BLaER1 treated with 17β-estradiol and CSF1 and Interleukin-3, amounts not matched to agents 10 nM and 100 nM (cell line): ENCODE measurements around the gene LCORL.

Source experiments
- H3K27ac ChIP-seq, 11 experiments: shearing (Covaris generic); formaldehyde crosslinking; 2 replicates each; pipeline ENCODE4 v1.8.1; 2022
- H3K27me3 ChIP-seq, 11 experiments: shearing (Covaris generic); formaldehyde crosslinking; 2 replicates each; pipeline ENCODE4 v1.8.1; 2022
- H3K36me3 ChIP-seq, 11 experiments: shearing (Covaris generic); formaldehyde crosslinking; 2 replicates each; pipeline ENCODE4 v1.8.1; 2022
- H3K4me1 ChIP-seq, 10 experiments: shearing (Covaris generic); formaldehyde crosslinking; 2 replicates each; pipeline ENCODE4 v1.8.1; 2022
- H3K4me2 ChIP-seq, 11 experiments: shearing (Covaris generic); formaldehyde crosslinking; 2 replicates each; pipeline ENCODE4 v1.8.1; 2022
- H3K4me3 ChIP-seq, 10 experiments: shearing (Covaris generic); formaldehyde crosslinking; 2 replicates each; pipeline ENCODE4 v1.8.1; 2022
- H3K9ac ChIP-seq, 11 experiments: shearing (Covaris generic); formaldehyde crosslinking; 2 replicates each; pipeline ENCODE4 v1.8.1; 2022
- H3K9me3 ChIP-seq, 11 experiments: shearing (Covaris generic); formaldehyde crosslinking; replicated peaks in 1 of 11; 2 replicates each; pipeline ENCODE4 v1.8.1; 2022
- H4K20me1 ChIP-seq, 11 experiments: shearing (Covaris generic); formaldehyde crosslinking; 2 replicates each; pipeline ENCODE4 v1.8.1; 2022
- Cebpa-rat ChIP-seq, 11 experiments: shearing (Covaris generic); IDR thresholded peaks; 2 replicates each; pipeline ENCODE4 v1.8.1; 2022

The LCORL gene

GRCh38 chr4:17895481-17895880 is 126.1 kb downstream of the LCORL start:
- peaks cover 6 to 53% (median 31%) of the 10 kb centered on the region in 11 experiments; a peak in 14 of 22 replicates for H3K36me3 ChIP-seq

GRCh38 chr4:17894421-17894820 is 127.1 kb downstream of the LCORL start:
- no peaks in the 10 kb centered on the region for H3K4me1 ChIP-seq
- H3K27me3 ChIP-seq = no peaks in the 10 kb centered on the region
- no peak overlapping the region for H3K4me3 ChIP-seq
- H3K4me2 ChIP-seq = no peak overlapping the region
- H3K9me3 ChIP-seq = no peaks in the 10 kb centered on the region
- H3K9ac ChIP-seq = no peak overlapping the region
- no peak for TF ChIP-seq Cebpa-rat (IDR thresholded peaks at IDR 0.05)
- H3K27ac ChIP-seq = no peak overlapping the region
- H4K20me1 ChIP-seq = no peaks in the 10 kb centered on the region
- peaks cover 6 to 42% (median 27%) of the 10 kb centered on the region in 11 experiments; a peak in 14 of 22 replicates for H3K36me3 ChIP-seq

More at GRCh38 chr4:17895481-17895880, 126.1 kb downstream of the LCORL start:
- no peaks in the 10 kb centered on the region for H3K4me1 ChIP-seq
- H3K4me2 ChIP-seq = no peak overlapping the region
- no peaks in the 10 kb centered on the region for H3K27me3 ChIP-seq
- H3K27ac ChIP-seq = no peak overlapping the region
- no peak overlapping the region for H3K9ac ChIP-seq
- no peak overlapping the region for H3K4me3 ChIP-seq
- no peaks in the 10 kb centered on the region for H4K20me1 ChIP-seq
- no peak for TF ChIP-seq Cebpa-rat (IDR thresholded peaks at IDR 0.05)
- no peaks in the 10 kb centered on the region for H3K9me3 ChIP-seq

- no peaks in the 10 kb centered on the region for H3K9me3 ChIP-seq
- no peak overlapping the region for H3K4me3 ChIP-seq
- no peak overlapping the region for H3K4me2 ChIP-seq
- peaks cover 0 to 21% (median 10%) of the 10 kb centered on the region in 11 experiments; a peak in 15 of 22 replicates for H3K36me3 ChIP-seq
- no peak overlapping the region for H3K27ac ChIP-seq
- H3K27me3 ChIP-seq = no peaks in the 10 kb centered on the region
- no peak overlapping the region for H3K9ac ChIP-seq
- H3K4me1 ChIP-seq = no peaks in the 10 kb centered on the region
- no peaks in the 10 kb centered on the region for H4K20me1 ChIP-seq
- TF ChIP-seq Cebpa-rat (IDR thresholded peaks at IDR 0.05) = no peak
Observed at GRCh38 chr4:17889692-17890091, 131.9 kb downstream of the LCORL start.

- H3K9ac ChIP-seq = no peak overlapping the region
- no peak overlapping the region for H3K4me3 ChIP-seq
- TF ChIP-seq Cebpa-rat (IDR thresholded peaks at IDR 0.05) = no peak
- no peaks in the 10 kb centered on the region for H3K4me1 ChIP-seq
- peaks cover 6 to 25% (median 20%) of the 10 kb centered on the region in 11 experiments; a peak in 14 of 22 replicates for H3K36me3 ChIP-seq
- H3K4me2 ChIP-seq = no peak overlapping the region
- H3K9me3 ChIP-seq = no peaks in the 10 kb centered on the region
- no peak overlapping the region for H3K27ac ChIP-seq
- no peaks in the 10 kb centered on the region for H3K27me3 ChIP-seq
- H4K20me1 ChIP-seq = no peaks in the 10 kb centered on the region
Observed at GRCh38 chr4:17884511-17884910, 137.0 kb downstream of the LCORL start.

GRCh38 chr4:17884063-17884462 is 137.5 kb downstream of the LCORL start:
- Histone ChIP-seq H3K27me3 (no peaks in the 10 kb centered on the region), H3K36me3 (peaks cover 6 to 25% (median 20%) of the 10 kb centered on the region in 11 experiments; a peak in 14 of 22 replicates), H3K4me3 (no peak overlapping the region), H3K27ac (no peak overlapping the region), H4K20me1 (no peaks in the 10 kb centered on the region), H3K4me2 (no peak overlapping the region), H3K9me3 (no peaks in the 10 kb centered on the region), H3K9ac (no peak overlapping the region), H3K4me1 (no peaks in the 10 kb centered on the region)
- no peak for TF ChIP-seq Cebpa-rat (IDR thresholded peaks at IDR 0.05)

GRCh38 chr4:17877661-17878060 is 143.9 kb downstream of the LCORL start:
- TF ChIP-seq Cebpa-rat (IDR thresholded peaks at IDR 0.05) = no peak
- Histone ChIP-seq H3K27me3 (no peaks in the 10 kb centered on the region), H3K9me3 (no peaks in the 10 kb centered on the region), H3K27ac (no peak overlapping the region), H3K9ac (no peak overlapping the region), H3K36me3 (peaks cover 0 to 20% (median 5%) of the 10 kb centered on the region in 11 experiments; a peak in 9 of 22 replicates), H3K4me2 (no peak overlapping the region), H3K4me1 (no peaks in the 10 kb centered on the region), H3K4me3 (no peak overlapping the region), H4K20me1 (no peaks in the 10 kb centered on the region)

- H3K27me3 ChIP-seq = no peaks in the 10 kb centered on the region
- H4K20me1 ChIP-seq = no peaks in the 10 kb centered on the region
- H3K9ac ChIP-seq = no peak overlapping the region
- peaks cover 0 to 20% (median 5%) of the 10 kb centered on the region in 11 experiments; a peak in 10 of 22 replicates for H3K36me3 ChIP-seq
- H3K4me2 ChIP-seq = no peak overlapping the region
- H3K4me1 ChIP-seq = no peaks in the 10 kb centered on the region
- no peak overlapping the region for H3K27ac ChIP-seq
- no peak overlapping the region for H3K4me3 ChIP-seq
- TF ChIP-seq Cebpa-rat (IDR thresholded peaks at IDR 0.05) = no peak
- H3K9me3 ChIP-seq = no peaks in the 10 kb centered on the region
Observed at GRCh38 chr4:17876943-17877342, 144.6 kb downstream of the LCORL start.

- Histone ChIP-seq H3K4me3 (no peak overlapping the region), H3K4me2 (no peak overlapping the region)
Observed at GRCh38 chr4:17875402-17876070, 146.0 kb downstream of the LCORL start.

GRCh38 chr4:17869327-17869726 is 152.2 kb downstream of the LCORL start:
- no peak for TF ChIP-seq Cebpa-rat (IDR thresholded peaks at IDR 0.05)
- Histone ChIP-seq H3K36me3 (peaks cover 1 to 25% (median 4%) of the 10 kb centered on the region in 11 experiments; a peak in 17 of 22 replicates), H3K9me3 (peaks cover under 1 to 2% (median 2%) of the 10 kb centered on the region in 11 experiments; a peak in 14 of 22 replicates), H3K9ac (no peak overlapping the region), H3K4me2 (no peak overlapping the region), H3K27ac (no peak overlapping the region), H3K4me1 (no peaks in the 10 kb centered on the region), H3K4me3 (no peak overlapping the region), H4K20me1 (no peaks in the 10 kb centered on the region), H3K27me3 (no peaks in the 10 kb centered on the region)

More at GRCh38 chr4:17875402-17876070, 146.0 kb downstream of the LCORL start:
- Histone ChIP-seq H3K4me1 (no peaks in the 10 kb centered on the region), H3K27me3 (no peaks in the 10 kb centered on the region), H3K36me3 (peaks cover 0 to 22% (median 5%) of the 10 kb centered on the region in 11 experiments; a peak in 10 of 22 replicates), H4K20me1 (no peaks in the 10 kb centered on the region), H3K9me3 (no peaks in the 10 kb centered on the region), H3K9ac (no peak overlapping the region), H3K27ac (no peak overlapping the region)
- no peak for TF ChIP-seq Cebpa-rat (IDR thresholded peaks at IDR 0.05)

GRCh38 chr4:17867276-17867675 is 154.3 kb downstream of the LCORL start:
- no peak for TF ChIP-seq Cebpa-rat (IDR thresholded peaks at IDR 0.05)
- no peaks in the 10 kb centered on the region for H4K20me1 ChIP-seq

More at GRCh38 chr4:17867276-17867675, 154.3 kb downstream of the LCORL start:
- Histone ChIP-seq H3K27me3 (no peaks in the 10 kb centered on the region), H3K4me2 (no peak overlapping the region), H3K9ac (no peak overlapping the region), H3K4me3 (no peak overlapping the region), H3K9me3 (peaks cover 21 to 23% (median 22%) of the 10 kb centered on the region in 11 experiments), H3K27ac (no peak overlapping the region), H3K4me1 (no peaks in the 10 kb centered on the region), H3K36me3 (peaks cover 18 to 45% (median 23%) of the 10 kb centered on the region in 11 experiments)
